Keratinocyte (primary cell): ENCODE results near the gene BSG. TPM values are rescaled to one million over a fixed set of nuclear protein-coding genes. Genes with fewer than 3 reads are reported as not detected.

ENCODE experiments used
- DNase-seq: peaks from one replicate; pipeline ENCODE4 v3.0.0-alpha.2; 2011; ENCODE audit warnings: low read depth, missing footprints, low spot score
- FAIRE-seq: peaks from 2 replicates; lab custom pipeline; 2011; peaks lifted over from hg19 to GRCh38; lab: Jason Lieb, UNC
- H2AFZ ChIP-seq: 2 replicates; pipeline ENCODE4 v1.6.0; 2012; ENCODE audit warnings: low read length, control low read depth, inconsistent platforms; ENCODE audit not compliant: control insufficient read depth
- H3K27ac ChIP-seq: 2 replicates; pipeline ENCODE4 v1.5.1; 2011; ENCODE audit warnings: low read length; ENCODE audit not compliant: control insufficient read depth, insufficient read depth
- H3K27me3 ChIP-seq: 3 replicates; pipeline ENCODE4 v1.6.0; 2011; ENCODE audit warnings: low read length; ENCODE audit not compliant: control insufficient read depth, insufficient read depth; ENCODE audit errors: extremely low read depth
- H3K36me3 ChIP-seq, 2 experiments: 2 replicates in 1 of 2; 3 replicates in 1 of 2; pipeline ENCODE4 v1.5.1; 2011; ENCODE audit warnings: low read length in 2 of 2, mild to moderate bottlenecking in 1 of 2; ENCODE audit not compliant: control insufficient read depth in 2 of 2, insufficient read depth in 2 of 2; ENCODE audit errors: extremely low read depth in 1 of 2
- H3K4me1 ChIP-seq: 3 replicates; pipeline ENCODE4 v1.5.1; 2011; ENCODE audit warnings: low read length; ENCODE audit not compliant: control insufficient read depth, insufficient read depth; ENCODE audit errors: extremely low read depth
- H3K4me2 ChIP-seq: 3 replicates; pipeline ENCODE4 v1.6.0; 2011; ENCODE audit warnings: low read depth, low read length; ENCODE audit not compliant: control insufficient read depth, insufficient read depth; ENCODE audit errors: extremely low read depth
- H3K4me3 ChIP-seq, 3 experiments: fragments of 200-600 bp in 1 of 3; sonication (generic) in 1 of 3; 2 replicates in 2 of 3; 3 replicates in 1 of 3; pipeline ENCODE4 v1.5.1; 2011 to 2016; ENCODE audit warnings: low read length in 3 of 3, mild to moderate bottlenecking in 3 of 3, control low read depth in 2 of 3, inconsistent platforms in 1 of 3, low read depth in 1 of 3, mixed read lengths in 1 of 3, mixed run types in 1 of 3, moderate library complexity in 1 of 3; ENCODE audit not compliant: control insufficient read depth in 2 of 3, insufficient read depth in 2 of 3; ENCODE audit errors: extremely low read depth in 1 of 3
- H3K79me2 ChIP-seq: 2 replicates; pipeline ENCODE4 v1.6.0; 2012; ENCODE audit warnings: low read length; ENCODE audit not compliant: control insufficient read depth, insufficient read depth
- H3K9ac ChIP-seq: 3 replicates; pipeline ENCODE4 v1.6.0; 2011; ENCODE audit warnings: low read length; ENCODE audit not compliant: control insufficient read depth, insufficient read depth; ENCODE audit errors: extremely low read depth
- H3K9me1 ChIP-seq: 3 replicates; pipeline ENCODE4 v1.6.0; 2011; ENCODE audit warnings: low read length; ENCODE audit not compliant: control insufficient read depth, insufficient read depth; ENCODE audit errors: extremely low read depth
- H3K9me3 ChIP-seq: 2 replicates; pipeline ENCODE4 v1.5.1; 2012; ENCODE audit warnings: low read depth, low read length; ENCODE audit not compliant: control insufficient read depth
- H4K20me1 ChIP-seq: 3 replicates; pipeline ENCODE4 v1.6.0; 2011; ENCODE audit warnings: low read length; ENCODE audit not compliant: control insufficient read depth, insufficient read depth; ENCODE audit errors: extremely low read depth
- EZH2 ChIP-seq: IDR thresholded peaks from one replicate; pipeline ENCODE4 v1.6.1; 2012; ENCODE audit warnings: inconsistent platforms, mild to moderate bottlenecking, low read length, moderate library complexity
- dilution Hi-C: fragments of 300-500 bp; cut with MboI; formaldehyde crosslinking; loops from one replicate; pipeline ENCODE4 v1.7.0; 2020; ENCODE audit warnings: low sequenced_read_pairs; ENCODE audit not compliant: extremely low pct_ligation_motif_present
- polyA plus RNA-seq, 5 experiments: library from polyadenylated mRNA; depleted of rRNA in 3 of 5; stranded (reverse) in 3 of 5; stranded (forward) in 1 of 5; unstranded in 1 of 5; fragments of >200 nt; gene quantifications; 1 replicate in 1 of 5; 2 replicates in 3 of 5; 3 replicates in 1 of 5; pipeline versions ENCODE4 v1.2.1 to v1.2.3, GENCODE V29; 2011 to 2012; ENCODE audit warnings: missing spikeins in 2 of 5, low read depth in 1 of 5, low replicate concordance in 1 of 5
- TF ChIP-seq, protein P1 (sequence below), 3 experiments: IDR thresholded peaks in 1 of 3; conservative IDR thresholded peaks in 1 of 3; optimal IDR thresholded peaks in 1 of 3; 2 replicates in 2 of 3; 3 replicates in 1 of 3; pipeline versions ENCODE3 to v1.5.1; 2011; ENCODE audit warnings: low read length in 3 of 3, mild to moderate bottlenecking in 3 of 3, moderate library complexity in 2 of 3, control low read depth in 1 of 3, inconsistent platforms in 1 of 3; ENCODE audit not compliant: insufficient read depth in 2 of 3; ENCODE audit errors: extremely low read depth in 1 of 3

The BSG gene
- polyA plus RNA-seq, 1 donor (not counting 4 experiments of a cell fraction or from before 2014, with no cell fraction given): 388 TPM

DNA sequence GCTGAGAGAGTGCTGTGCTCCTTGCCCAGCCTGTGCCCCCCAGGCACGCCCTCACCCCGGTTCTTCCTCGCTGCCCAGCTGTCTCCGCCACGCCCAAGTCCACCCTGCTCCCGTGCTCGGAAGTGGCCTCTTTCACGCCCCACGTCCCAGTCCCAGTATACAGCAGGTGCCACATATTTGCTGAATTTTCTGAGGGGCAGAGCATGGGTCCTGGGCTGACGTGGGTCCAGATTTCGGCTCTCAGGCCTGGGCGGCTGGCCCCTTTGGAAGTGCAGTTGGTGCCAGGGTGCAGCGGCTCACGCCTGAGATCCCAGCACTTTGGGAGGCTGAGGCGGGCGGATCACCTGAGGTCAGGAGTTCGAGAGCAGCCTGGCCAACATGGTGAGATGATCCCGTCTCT, 20.7 kb downstream of the BSG start:
- TF ChIP-seq EZH2: no peak
- TF ChIP-seq, protein P1, sequence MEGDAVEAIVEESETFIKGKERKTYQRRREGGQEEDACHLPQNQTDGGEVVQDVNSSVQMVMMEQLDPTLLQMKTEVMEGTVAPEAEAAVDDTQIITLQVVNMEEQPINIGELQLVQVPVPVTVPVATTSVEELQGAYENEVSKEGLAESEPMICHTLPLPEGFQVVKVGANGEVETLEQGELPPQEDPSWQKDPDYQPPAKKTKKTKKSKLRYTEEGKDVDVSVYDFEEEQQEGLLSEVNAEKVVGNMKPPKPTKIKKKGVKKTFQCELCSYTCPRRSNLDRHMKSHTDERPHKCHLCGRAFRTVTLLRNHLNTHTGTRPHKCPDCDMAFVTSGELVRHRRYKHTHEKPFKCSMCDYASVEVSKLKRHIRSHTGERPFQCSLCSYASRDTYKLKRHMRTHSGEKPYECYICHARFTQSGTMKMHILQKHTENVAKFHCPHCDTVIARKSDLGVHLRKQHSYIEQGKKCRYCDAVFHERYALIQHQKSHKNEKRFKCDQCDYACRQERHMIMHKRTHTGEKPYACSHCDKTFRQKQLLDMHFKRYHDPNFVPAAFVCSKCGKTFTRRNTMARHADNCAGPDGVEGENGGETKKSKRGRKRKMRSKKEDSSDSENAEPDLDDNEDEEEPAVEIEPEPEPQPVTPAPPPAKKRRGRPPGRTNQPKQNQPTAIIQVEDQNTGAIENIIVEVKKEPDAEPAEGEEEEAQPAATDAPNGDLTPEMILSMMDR (optimal IDR thresholded peaks at IDR 0.05 in 1 of 3, IDR thresholded peaks at IDR 0.05 in 1 of 3, conservative IDR thresholded peaks at IDR 0.05 in 1 of 3; ENCODE audit: extremely low read depth in 1 of 3, insufficient read depth in 2 of 3, low read length in 3 of 3): no peak
- H4K20me1 ChIP-seq: peaks cover 4% of the 10 kb centered on the region
- H3K36me3 ChIP-seq: no peaks in the 10 kb centered on the region
- FAIRE-seq (no peak), DNase-seq (no peak)
- no peak overlapping the region for H3K4me3 ChIP-seq
- H3K4me1 ChIP-seq: peaks cover 8% of the 10 kb centered on the region
- H2AFZ ChIP-seq: no peak overlapping the region
- no peak overlapping the region for H3K4me2 ChIP-seq
- no peaks in the 10 kb centered on the region for H3K9me3 ChIP-seq
- H3K79me2 ChIP-seq: no peaks in the 10 kb centered on the region
- peaks cover 52% of the 10 kb centered on the region for H3K27me3 ChIP-seq
- H3K9me1 ChIP-seq: no peaks in the 10 kb centered on the region
- no peak overlapping the region for H3K27ac ChIP-seq
- dilution Hi-C loops: no loop called here
- H3K9ac ChIP-seq: no peak overlapping the region

- FAIRE-seq: no peak
- TF ChIP-seq EZH2: no peak
- TF ChIP-seq, protein P1 (optimal IDR thresholded peaks at IDR 0.05 in 1 of 3, IDR thresholded peaks at IDR 0.05 in 1 of 3, conservative IDR thresholded peaks at IDR 0.05 in 1 of 3; ENCODE audit: extremely low read depth in 1 of 3, insufficient read depth in 2 of 3, low read length in 3 of 3): no peak
- H3K79me2 ChIP-seq: no peaks in the 10 kb centered on the region
- no peak overlapping the region for H3K9ac ChIP-seq
- peaks cover 5% of the 10 kb centered on the region for H3K4me1 ChIP-seq
- H3K27me3 ChIP-seq: peaks cover 49% of the 10 kb centered on the region
- no peaks in the 10 kb centered on the region for H3K9me3 ChIP-seq
- no peak overlapping the region for H3K27ac ChIP-seq
- H2AFZ ChIP-seq: no peak overlapping the region
- no peak overlapping the region for H3K4me2 ChIP-seq
- H3K9me1 ChIP-seq: no peaks in the 10 kb centered on the region
- dilution Hi-C loops: no loop called here
- H4K20me1 ChIP-seq: peaks cover 4% of the 10 kb centered on the region
- no peak for DNase-seq
- no peak overlapping the region for H3K4me3 ChIP-seq
- no peaks in the 10 kb centered on the region for H3K36me3 ChIP-seq
Observed at GRCh38 chr19:593505-593904, 21.1 kb downstream of the BSG start.
